Measurements from ENCODE around the gene ZNF213.

ZNF213 gene, protein sequence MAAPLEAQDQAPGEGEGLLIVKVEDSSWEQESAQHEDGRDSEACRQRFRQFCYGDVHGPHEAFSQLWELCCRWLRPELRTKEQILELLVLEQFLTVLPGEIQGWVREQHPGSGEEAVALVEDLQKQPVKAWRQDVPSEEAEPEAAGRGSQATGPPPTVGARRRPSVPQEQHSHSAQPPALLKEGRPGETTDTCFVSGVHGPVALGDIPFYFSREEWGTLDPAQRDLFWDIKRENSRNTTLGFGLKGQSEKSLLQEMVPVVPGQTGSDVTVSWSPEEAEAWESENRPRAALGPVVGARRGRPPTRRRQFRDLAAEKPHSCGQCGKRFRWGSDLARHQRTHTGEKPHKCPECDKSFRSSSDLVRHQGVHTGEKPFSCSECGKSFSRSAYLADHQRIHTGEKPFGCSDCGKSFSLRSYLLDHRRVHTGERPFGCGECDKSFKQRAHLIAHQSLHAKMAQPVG

DNA sequence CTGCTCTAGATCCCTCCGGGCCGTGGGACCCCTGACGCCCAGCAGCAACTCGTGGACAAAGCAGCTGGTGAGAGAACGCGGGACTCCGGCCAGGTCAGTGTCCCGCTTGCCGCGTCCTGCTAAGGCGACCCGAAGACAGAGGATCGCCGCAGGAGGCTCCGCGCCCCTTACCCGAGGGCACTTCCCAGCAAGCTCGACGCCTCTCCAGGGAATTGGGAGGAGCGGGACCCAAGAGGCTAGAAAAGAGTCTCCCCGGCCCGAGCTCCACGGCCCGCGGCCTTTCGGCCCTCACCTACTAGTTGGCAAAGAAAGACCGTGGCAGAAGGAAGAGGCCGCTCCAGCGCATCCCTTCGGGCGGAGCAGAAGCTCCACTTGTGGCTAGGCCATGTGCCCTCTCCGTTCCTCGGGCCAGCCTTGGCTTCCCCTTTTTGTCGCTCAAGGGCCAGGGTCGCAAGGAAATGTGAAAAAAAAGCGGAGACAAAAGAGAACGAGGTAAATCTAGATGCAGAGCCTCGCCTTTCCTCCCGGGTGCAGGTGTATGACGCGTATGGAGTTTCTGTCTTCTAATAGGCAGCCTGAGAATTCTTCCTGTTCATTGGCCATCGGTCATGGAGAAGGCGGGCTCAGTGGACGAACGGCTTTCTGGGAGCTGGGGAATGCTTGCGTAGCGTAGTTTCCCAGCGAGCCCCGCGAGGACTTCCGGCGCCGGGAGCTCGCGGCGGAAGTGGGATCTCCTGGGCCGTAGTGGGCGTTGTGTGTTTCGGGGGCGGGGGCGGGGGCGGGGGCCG lies at the start of gene ZNF213:
TSS of gene ZNF213 (plus strand) at position 692 of the 788 bp plus-strand sequence. CDS start 2,252 bp downstream, outside the sequence.
- peak; percentile 82 to 88 for DNase-seq (ENCODE audit: low read depth in 2 of 2)

DNA sequence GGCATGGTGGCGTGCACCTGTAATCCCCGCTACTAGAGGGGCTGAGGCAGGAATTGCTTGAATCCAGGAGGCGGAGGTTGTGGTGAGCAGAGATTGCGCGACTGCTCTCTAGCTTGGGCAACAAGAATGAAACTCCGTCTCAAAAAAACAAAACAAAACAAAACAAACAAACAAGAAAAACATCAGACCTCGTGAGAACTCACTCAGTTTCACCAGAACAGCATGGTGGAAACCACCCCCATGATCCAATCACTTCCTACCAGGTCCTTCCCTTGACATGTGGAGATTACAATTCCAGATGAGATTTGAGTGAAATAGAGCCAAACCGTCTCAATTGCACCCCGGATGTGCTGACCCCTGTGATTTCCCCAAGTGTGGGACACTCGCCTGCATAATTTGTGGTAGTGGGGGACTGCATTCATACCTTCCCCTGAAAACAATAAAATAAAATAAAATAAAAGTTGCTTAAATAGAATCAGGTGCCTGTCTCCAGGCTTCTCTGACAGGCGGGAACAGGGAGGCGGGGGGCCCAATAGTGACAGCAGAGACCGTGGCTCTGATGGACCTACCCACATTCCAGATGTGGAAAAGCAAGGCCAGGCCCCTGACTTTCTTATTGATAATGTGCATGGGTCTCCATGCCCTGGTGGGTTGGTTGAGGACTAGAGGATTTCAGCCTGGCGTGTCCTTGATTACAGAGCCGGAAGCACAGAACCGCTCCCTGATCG lies 48.8 kb upstream of the ZNF213 start:
- DNase-seq (ENCODE audit: low read depth in 2 of 2): no peak

DNA sequence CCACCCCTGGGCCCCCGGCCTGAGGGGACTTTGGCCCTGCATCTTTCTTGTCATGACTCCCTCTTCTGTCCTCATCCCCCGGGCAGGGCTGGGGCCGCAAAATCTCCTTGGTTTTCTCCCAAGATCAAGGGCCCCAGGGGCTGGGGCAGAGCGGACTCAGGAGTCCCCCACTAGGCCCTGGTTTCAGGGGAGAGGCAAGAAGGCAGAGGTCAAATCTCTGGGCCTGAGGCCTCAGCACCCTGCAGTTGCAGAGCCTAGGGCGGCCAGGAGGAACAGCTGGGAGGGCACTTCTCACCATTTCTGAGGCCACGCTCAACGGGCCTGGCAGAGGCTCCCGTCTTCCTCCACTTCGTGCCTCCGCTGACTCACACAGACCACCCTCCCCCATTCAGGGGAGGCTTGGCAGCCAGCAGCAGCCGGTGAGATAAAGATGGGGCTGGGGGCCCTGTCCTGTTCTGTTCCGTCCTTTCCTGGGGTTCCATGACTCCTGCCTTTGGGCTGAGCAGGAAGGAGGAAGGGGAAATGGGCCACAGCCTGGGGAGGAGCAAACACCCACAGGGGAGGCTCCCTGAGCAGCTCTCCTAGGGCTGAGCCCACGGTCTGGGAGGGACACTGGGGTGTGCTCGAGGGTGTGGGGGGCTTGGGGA lies 48.1 kb upstream of the ZNF213 start:
- no peak for DNase-seq (ENCODE audit: low read depth in 2 of 2)

DNA sequence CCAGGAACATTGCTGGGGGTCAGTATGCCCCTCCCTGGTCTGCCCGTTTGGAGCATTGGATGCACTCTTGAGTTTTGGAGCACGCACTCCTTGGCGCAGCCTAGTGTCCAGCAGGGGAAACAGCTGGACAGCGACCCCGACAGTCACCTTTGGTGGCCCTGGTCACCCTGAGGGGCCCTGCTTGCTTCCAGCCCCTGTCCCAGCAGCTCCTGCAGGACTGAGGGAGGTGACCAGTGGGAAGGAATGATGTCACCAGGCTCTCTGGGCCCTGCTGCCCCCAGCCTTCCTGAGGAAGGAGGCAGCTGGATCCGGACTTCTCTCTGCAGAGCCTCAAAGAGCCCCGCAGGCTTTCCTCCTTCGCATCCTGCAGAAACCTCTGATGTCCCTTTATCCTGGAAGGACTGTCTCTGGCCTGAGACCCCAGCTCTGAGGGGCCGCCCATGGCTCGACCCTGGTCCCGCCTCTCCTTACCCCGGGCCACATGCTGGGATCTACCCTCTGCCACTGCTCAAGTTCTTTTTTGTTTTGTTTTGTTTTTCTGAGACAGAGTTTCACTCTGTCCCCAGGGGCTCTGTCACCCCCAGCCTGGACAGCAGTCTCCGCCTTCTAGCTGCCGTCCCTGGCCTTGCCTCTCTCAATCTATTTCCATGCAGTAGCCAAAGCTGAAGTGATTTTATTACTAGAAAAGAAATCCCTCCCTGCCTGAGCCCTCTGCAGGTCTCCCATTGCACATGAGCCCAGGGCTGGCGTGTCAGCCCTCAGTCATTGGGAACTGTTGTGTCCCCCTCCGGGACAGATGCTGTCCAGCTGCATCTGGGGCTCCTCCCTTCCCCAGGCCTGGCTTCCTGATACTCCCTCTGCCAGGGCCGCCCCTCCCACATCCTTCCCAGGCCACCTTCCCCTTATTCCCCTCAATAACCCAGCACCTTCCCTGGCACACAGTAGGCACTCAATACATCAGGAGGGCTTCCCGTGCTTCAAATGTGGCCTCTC lies 47.3 kb upstream of the ZNF213 start:
- DNase-seq (ENCODE audit: low read depth in 2 of 2): no peak

DNA sequence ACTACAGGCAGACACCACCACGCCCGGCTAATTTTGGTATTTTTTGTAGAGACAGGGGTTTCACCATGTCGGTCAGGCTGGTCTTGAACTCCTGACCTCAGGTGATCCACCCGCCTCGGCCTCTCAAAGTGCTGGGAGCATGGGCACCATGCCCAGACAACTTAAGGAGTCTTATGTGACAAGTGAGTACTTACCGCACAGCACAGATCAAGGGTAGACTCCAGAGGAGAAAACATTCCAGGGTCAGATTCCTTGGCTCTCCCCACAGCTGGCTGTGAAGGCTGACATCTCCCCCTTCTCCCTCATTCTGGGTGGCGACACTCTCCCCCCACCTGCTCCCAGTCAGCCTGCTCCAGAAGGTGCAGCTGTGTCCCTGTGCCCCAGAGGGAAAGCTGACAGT lies 46.4 kb upstream of the ZNF213 start:
- no peak for DNase-seq (ENCODE audit: low read depth in 2 of 2)

DNA sequence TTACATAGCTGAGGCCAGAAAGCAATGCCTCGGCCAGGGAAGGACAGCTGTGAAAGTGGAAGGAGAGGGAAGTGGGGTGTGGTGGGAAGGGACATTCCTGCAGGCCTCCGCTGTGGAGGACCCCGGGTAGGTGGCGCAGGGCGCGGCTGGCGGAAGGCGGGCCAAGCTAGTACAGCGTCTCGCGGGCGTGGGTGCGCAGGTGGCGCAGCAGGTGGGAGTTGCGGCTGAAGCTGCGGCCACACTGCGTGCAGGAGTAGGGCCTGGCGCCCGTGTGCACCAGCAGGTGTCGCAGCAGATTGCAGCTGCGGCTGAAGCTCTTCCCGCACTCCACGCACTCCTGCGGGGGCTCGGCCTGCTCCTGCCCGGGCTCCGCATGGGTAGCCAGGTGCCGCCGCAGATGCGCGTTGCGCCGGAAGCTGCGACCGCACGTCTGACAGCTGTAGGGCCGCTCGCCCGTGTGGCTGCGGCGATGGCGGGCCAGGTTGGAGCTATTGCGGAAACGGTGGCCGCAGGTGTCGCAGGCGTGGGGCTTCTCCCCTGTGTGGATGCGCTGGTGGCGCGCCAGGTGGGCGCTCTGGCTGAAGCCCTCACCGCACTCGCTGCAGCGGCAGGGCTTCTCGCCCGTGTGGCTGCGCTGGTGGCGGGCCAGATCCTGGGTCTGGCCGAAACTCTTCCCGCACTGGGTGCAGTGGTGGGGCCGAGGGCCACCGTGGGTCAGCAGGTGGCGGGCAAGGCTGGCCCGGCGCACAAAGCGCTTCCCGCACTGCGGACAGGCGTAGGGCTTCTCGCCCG lies 45.7 kb upstream of the ZNF213 start:
- no peak for DNase-seq (ENCODE audit: low read depth in 2 of 2)

DNA sequence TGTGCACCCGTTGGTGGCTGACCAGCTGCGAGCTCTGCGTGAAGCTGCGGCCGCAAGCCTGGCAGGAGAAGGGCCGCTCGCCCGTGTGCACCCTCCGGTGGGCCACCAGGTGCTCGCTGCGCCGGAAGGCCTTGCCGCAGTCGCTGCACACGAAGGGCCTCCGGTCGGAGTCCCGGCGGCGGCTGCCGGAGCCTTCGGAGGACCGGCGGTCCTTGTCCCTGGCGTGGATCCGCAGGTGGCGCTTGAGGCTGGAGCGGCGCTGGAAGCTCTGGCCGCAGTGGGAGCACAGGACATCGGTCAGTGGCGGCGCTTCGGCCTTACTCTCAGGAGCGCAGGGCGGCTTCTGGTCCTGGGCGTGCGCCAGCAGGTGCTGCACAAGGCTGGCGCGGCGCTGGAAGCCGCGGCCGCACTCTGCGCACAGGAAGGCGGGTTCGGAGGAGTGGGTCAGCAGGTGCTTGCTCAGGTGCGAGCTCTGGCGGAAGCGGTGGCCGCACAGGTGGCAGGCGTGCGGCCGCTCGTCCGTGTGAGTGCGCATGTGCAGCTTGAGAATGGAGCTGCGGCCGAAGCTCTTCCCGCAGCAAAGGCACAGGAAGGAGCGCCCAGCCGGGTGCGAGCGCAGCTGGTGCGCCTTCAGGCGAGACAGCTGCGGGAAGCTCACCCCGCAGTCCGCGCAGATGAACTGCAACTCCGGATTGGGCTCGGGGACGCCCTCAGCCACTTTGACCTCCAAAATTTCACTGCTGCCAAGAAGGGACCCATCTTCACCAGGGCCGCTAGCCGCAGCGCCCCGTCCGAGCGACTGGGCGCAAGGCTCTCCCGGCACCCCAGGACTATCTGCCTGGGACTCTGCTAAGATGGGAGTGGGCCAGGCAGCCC lies 44.9 kb upstream of the ZNF213 start:
- no peak for DNase-seq (ENCODE audit: low read depth in 2 of 2)

DNA sequence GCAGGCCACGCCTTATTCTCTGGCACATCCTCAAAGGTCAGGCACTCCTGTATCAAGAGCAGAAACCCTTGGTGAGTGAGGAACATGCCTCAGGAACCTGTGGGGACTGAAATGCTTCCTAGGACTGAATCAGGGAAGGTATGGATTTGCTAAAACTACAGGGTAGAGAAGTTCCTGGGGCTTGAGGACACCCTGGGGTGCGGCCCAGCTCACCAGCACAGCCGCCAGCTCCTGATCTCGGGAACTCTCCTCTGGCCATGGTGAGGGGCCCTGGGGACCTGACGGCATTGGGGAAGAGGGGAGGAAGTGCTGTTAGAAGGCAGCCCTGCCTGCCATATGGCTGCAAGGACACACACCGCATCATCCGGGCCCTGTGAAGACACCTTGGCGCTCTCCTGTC lies 43.3 kb upstream of the ZNF213 start:
- no peak for DNase-seq (ENCODE audit: low read depth in 2 of 2)

DNA sequence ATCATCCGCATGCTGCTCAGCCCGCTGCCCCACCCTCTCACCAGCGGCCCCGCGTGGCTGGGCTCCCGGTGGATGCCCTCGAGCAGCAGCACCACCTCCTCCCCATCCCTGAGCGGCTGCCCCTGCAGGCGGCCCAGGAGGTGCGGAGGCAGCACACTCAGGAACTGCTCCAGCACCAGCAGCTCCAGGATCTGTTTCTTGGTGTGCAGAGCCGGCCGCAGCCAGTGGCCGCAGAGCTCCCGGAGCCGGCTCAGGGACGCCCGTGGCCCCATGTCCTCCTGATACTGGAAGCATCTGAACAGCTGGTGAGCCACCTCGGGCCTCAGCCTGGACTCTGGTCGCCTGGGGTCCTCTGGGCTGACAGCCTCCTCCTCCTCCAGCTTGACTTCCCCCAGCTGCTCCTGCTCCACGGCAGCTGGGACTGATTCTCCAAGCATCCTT lies 42.3 kb upstream of the ZNF213 start:
- no peak for DNase-seq (ENCODE audit: low read depth in 2 of 2)

DNA sequence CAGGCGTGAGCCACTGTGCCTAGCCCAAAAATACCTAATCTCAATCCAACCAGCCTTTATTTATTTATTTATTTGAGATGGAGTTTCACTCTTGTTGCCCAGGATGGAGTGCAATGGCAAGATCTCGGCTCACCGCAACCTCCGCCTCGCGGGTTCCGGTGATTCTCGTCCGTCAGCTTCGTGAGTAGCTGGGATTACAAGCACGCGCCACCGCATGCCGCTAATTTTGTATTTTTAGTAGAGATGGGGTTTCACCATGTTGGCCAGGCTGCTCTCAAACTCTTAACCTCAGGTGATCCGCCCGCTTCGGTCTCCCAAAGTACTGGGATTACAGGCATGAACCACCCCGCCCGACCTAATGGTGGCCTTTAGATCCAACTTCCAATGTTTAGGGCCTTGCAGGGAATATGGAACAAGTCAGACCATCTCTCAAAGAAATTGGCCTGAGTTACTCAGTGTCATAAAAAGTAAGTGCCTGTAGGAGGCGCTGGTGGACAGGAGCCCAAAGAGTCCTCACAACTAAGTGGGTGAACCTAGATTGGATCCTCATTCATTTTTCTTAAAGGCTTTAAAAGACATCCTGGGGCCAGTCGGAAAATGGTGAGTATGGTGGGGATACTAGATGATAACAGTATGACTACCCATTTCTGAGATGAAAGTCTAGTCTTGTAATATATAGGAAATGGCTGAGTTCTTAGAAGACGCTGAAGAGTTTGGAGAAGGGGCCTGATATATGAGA lies 40.4 kb upstream of the ZNF213 start:
- DNase-seq (ENCODE audit: low read depth in 2 of 2): no peak

DNA sequence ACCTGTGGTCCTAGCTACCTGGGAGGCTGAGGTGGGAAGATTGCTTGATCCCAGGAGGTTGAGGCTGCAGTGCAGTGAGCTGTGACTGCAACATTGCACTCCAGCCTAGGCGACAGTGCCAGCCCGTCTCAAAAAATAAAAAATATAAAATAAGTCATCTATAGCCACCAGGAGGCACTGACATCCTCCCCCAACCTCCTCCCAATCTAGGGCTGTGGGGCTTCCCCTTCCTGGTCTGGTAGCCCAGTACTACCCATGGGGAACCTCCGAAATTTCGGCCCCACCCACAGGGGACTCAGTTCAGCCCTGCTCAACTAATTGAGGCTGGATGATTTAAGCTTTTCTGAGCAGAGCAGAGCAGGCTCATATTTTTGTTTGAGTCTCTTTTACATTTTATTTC lies 39.0 kb upstream of the ZNF213 start:
- DNase-seq (ENCODE audit: low read depth in 2 of 2): peak in 1 of 2 experiments; percentile 52

DNA sequence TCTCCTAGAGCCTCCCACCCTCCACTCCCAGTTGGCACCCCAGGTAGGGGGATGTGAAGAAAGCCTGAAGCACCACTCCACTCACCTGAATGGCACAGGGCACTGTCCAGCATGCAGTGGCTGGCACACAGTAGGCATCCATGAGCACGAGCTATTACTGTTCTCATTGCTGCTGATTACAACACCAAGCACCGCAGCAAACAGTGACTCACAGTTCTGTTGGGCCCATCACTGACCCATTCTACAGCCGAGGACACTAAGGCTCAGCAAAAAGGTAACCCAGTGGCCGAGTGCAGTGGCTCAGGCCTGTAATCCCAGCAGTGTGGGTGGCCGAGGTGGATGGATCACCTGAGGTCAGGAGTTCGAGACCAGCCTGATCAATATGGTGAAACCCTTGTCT lies 38.5 kb upstream of the ZNF213 start:
- no peak for DNase-seq (ENCODE audit: low read depth in 2 of 2)

DNA sequence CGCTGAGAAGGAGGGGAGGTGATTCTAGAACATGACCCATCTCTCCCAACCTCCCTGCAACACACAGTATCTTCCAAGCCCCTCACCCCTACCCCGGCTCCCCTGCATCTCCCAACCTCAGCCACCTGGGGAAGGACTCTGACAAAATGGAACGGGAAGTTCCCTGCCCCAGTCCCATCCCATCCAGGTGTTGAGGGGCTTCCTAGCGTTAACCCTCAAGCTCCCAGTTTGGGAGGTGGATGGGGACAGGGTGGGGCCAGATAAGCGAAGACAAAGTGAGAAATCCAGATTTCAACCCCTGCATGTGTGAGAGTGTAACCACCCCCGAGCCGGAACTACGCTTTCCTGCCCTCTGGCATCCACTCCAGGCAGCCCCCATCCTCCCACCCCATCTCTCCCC lies 37.6 kb upstream of the ZNF213 start:
- DNase-seq (ENCODE audit: low read depth in 2 of 2): no peak

DNA sequence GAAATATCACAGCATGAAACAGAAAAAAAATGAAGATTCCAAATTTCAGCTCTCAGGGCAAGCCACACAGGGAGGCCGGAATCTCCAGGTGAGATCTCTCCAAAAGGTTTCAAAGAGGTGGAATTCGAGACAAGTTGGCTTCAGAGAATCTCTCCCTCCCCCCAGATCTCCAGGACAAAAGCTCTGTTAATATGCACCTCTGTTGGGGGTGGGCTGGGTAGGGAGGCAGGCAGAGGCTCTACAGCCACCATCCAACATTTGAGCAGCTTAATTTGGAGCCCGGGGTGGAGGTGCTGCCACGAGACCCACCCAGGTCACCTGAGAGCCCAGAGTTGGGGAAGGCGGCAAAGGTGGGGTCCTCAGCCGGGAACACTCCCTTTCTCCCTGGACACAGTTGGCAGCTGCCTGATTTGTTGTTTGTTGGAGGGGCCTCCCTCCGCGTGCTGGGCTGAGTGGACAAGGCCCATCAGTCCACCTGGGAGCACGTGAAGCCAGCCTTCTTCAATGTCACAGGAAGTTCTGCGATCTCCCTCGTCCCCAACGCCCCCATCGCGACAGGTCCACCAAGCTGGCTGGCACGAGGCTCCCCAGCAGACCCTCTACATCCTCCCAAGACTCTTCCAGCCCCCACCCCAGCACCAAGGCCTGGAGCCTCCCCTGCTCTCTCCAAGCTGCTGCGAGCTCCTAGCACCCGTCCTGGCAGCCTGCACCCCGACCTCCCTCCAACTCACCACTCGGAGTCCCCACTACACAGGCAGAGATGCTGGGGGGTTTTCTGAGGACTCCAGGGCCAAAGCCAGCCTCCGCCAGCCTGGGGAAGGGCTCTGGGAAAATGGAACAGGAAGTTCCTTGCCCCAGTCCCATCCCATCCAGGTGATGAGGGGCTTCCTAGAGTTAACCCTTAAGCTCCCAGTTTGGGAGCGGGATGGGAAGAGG lies 36.1 kb upstream of the ZNF213 start, which contains the start of gene ZSCAN10:
TSS of gene ZSCAN10 (minus strand) at position 836 of the 936 bp plus-strand sequence. CDS start 6,357 bp downstream, outside the sequence.
- no peak for DNase-seq (ENCODE audit: low read depth in 2 of 2)

DNA sequence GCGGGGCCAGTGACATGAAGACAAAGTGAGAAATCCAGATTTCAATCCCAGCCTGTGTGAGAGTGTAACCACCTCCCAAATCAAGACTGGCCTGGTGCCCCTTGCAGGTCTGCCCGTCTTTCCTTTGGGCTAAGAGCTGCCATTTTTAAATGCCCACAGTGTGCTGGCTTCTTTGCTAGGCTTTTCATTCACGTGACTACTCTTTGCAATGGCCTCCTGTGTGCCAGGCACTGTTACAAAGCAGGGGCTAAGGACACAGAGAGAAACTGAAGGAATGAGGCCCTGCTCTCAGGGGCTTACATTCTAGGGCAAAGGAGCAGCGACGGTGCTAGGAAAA lies 35.5 kb upstream of the ZNF213 start:
- DNase-seq (ENCODE audit: low read depth in 2 of 2): no peak

DNA sequence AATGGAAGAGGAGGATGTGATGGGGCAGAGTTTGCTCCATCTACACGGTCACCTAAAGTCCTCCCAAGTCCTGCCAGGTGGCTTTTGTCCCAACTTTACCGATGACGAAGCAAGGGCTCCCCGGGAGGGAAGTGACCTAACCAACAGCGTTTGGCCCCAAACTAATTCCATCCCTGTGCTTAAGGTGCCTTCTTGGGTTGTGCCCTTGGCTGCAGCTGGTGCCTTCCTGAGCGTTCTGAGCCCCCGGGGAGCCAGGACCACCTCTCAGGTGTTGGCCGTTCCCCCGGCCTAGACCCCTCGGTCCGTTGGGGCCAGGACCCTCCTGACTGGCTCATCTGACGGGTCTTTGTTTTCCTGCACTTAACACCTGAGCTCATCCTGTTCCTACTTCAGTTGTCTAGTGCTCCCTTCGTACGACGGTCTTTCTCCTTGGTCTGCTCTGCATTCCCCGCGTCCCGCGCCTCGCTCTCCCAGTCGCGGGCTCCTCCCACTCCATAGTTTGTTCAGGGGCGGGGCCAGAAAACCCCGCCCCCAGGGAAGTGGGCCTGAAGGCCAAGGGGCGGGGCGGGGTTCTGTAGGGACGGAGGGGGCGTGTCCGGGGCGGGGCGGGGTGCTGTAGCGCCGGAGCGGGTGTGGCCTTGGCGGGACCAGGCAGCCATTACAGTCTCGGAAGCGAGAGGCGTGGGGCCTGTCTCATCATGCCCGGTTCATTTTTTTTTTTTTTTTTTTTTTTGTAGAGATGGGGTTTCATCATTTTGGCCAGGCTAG lies 34.9 kb upstream of the ZNF213 start:
- DNase-seq (ENCODE audit: low read depth in 2 of 2): peak; percentile 87 to 93
